Measurements from ENCODE around the gene S100A16.
"Not testable (repeated sequence)": the region's sequence is repeated elsewhere in the genome, so short reads cannot be mapped to it uniquely, and the experiment has no call there.

S100A16 gene

GRCh38 chr1:153614189-153614900 is 1.4 kb upstream of the S100A16 start:
- no peak for DNase-seq

- DNase-seq = no peak
Observed at GRCh38 chr1:153613406-153613805, 469 bp upstream of the S100A16 start.

GRCh38 chr1:153612111-153612754 is 704 bp downstream of the S100A16 start:
- no peak for DNase-seq

GRCh38 chr1:153611356-153611755 is 1.6 kb downstream of the S100A16 start:
- no peak for DNase-seq

- no peak for DNase-seq
Observed at GRCh38 chr1:153610811-153611301, 2.1 kb downstream of the S100A16 start.

- no peak for DNase-seq
Observed at GRCh38 chr1:153610334-153610733, 2.6 kb downstream of the S100A16 start.

GRCh38 chr1:153609585-153609907 is 3.4 kb downstream of the S100A16 start:
- no peak for DNase-seq

- no peak for DNase-seq
Observed at GRCh38 chr1:153608742-153609584, 4.0 kb downstream of the S100A16 start.

- DNase-seq = no peak
Observed at GRCh38 chr1:153608089-153608682, 4.8 kb downstream of the S100A16 start.

GRCh38 chr1:153607381-153607780 is 5.6 kb downstream of the S100A16 start:
- no peak for DNase-seq

GRCh38 chr1:153606194-153606593 is 6.7 kb downstream of the S100A16 start:
- DNase-seq = no peak

GRCh38 chr1:153602749-153603148 is 10.2 kb downstream of the S100A16 start:
- no peak for DNase-seq

GRCh38 chr1:153599847-153600246 is 13.1 kb downstream of the S100A16 start:
- DNase-seq = no peak

- DNase-seq = peak; percentile 10
Observed at GRCh38 chr1:153598309-153599172, 14.4 kb downstream of the S100A16 start.

GRCh38 chr1:153597206-153597605 is 15.7 kb downstream of the S100A16 start:
- DNase-seq = no peak

- no peak for DNase-seq
Observed at GRCh38 chr1:153592748-153593147, 20.2 kb downstream of the S100A16 start.

- no peak for DNase-seq
Observed at GRCh38 chr1:153588482-153588881, 24.5 kb downstream of the S100A16 start.

- DNase-seq = not testable (repeated sequence)
Observed at GRCh38 chr1:153588033-153588432, 24.9 kb downstream of the S100A16 start.

- DNase-seq = no peak
Observed at GRCh38 chr1:153587314-153587713, 25.6 kb downstream of the S100A16 start.

- DNase-seq = no peak
Observed at GRCh38 chr1:153586347-153586746, 26.6 kb downstream of the S100A16 start.

- no peak for DNase-seq
Observed at GRCh38 chr1:153585006-153585405, 27.9 kb downstream of the S100A16 start.

- DNase-seq = no peak
Observed at GRCh38 chr1:153583976-153584375, 29.0 kb downstream of the S100A16 start.
